Breast epithelium (tissue), 3 donors: ENCODE data around the gene C1QTNF1.

ENCODE experiments used
- POLR2A ChIP-seq: fragments of 450-650 bp; IDR thresholded peaks from one replicate; pipeline ENCODE4 v1.6.1; 2016; ENCODE audit warnings: antibody characterized with exemption, mild to moderate bottlenecking, moderate library complexity
- POLR2AphosphoS5 ChIP-seq, 3 donors: sonication (generic); formaldehyde crosslinking; IDR thresholded peaks; one replicate each; pipeline ENCODE4 v1.6.1; 2017; ENCODE audit warnings: antibody characterized with exemption in 3 of 3
- TF ChIP-seq, protein P1 (sequence below), 3 donors: fragments of 450-650 bp; IDR thresholded peaks; one replicate each; pipeline ENCODE4 v1.5.1; 2016 to 2017; ENCODE audit warnings: antibody characterized with exemption in 3 of 3, mild to moderate bottlenecking in 3 of 3, moderate library complexity in 3 of 3

DNA sequence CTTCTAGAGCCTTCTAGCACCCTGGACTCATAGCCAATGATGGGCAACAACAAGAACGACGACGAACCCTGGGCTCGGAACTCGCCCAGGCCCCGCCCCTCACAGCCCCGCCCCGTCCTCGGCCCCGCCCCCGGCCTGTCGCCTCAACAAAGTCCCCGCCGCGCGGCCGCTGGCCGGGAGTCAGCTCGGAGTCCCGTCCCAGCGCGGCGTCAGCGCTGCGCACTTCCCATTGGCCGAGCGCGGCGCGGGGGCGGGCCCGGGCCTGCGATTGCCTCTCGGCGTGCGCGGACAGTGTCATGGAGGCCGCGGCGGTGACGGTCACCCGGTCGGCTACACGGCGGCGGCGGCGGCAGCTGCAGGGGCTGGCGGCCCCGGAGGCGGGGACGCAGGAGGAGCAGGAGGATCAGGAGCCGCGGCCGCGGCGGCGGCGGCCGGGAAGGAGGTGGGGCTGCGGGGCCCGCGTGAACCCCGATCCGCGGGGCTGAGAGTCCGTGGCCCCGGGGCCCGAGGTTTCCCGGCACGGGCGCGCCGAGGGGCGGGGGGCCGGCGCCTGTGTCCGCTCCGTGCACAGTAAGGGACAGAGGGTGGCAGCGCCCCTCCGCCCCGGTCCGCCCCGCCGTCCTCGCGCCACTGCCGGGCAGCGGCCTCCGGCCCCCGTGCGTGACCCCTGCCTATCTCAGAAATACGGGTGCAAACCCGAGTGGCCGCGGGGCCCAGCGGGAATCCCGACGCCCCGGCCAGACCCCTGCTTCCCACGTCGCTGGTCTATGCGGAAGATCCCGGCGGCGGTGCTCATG, 50.9 kb downstream of the C1QTNF1 start, which contains the start of gene ENGASE:
- TF ChIP-seq, protein P1, sequence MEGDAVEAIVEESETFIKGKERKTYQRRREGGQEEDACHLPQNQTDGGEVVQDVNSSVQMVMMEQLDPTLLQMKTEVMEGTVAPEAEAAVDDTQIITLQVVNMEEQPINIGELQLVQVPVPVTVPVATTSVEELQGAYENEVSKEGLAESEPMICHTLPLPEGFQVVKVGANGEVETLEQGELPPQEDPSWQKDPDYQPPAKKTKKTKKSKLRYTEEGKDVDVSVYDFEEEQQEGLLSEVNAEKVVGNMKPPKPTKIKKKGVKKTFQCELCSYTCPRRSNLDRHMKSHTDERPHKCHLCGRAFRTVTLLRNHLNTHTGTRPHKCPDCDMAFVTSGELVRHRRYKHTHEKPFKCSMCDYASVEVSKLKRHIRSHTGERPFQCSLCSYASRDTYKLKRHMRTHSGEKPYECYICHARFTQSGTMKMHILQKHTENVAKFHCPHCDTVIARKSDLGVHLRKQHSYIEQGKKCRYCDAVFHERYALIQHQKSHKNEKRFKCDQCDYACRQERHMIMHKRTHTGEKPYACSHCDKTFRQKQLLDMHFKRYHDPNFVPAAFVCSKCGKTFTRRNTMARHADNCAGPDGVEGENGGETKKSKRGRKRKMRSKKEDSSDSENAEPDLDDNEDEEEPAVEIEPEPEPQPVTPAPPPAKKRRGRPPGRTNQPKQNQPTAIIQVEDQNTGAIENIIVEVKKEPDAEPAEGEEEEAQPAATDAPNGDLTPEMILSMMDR (IDR thresholded peaks at IDR 0.05) = no peak
- TF ChIP-seq POLR2A (no peak), POLR2AphosphoS5 (IDR thresholded peaks at IDR 0.05) (peak in 1 of 3 donors; percentile 18)
